ENCODE results near the gene HMBS.

Gene HMBS

DNA sequence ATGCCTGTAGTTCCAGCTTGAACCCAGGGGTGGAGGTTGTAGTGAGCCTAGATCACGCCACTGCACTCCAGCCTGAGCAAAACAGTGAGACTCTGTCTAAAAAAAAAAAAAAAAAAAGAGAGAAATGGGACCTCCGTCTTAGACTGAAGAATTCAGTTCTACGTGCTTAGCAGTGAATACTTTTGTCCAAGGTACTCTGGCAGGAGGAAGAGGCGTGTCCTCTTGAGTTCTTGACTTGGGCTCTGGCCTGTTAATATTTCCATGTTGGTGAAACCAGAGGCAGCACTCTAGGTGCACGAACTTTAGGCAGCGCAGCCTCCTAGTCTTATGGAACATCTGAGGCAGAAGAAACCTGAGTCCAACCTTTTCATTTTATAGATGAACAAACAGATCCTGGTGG, 2.4 kb downstream of the HMBS start:
- H3K9me2 ChIP-seq (replicated peaks; ENCODE audit: low read depth, low read length) = no peaks in the 10 kb centered on the region
- no peaks in the 10 kb centered on the region for H3K27me3 ChIP-seq (ENCODE audit: insufficient read depth, low read length, poor library complexity, severe bottlenecking)
- no peaks in the 10 kb centered on the region for H3K9me3 ChIP-seq (ENCODE audit: insufficient read depth, low read depth, low read length)
- H4K20me1 ChIP-seq (ENCODE audit: insufficient read depth, low read length, poor library complexity, severe bottlenecking) = peaks cover 10% of the 10 kb centered on the region
- peaks cover 24% of the 10 kb centered on the region for H3F3A ChIP-seq (ENCODE audit: low read depth)
- H3K4me2 ChIP-seq (ENCODE audit: low read depth, low read length, poor library complexity, severe bottlenecking) = peak overlapping the region; percentile 82
- H3K36me3 ChIP-seq (ENCODE audit: insufficient read depth, low read length) = peaks cover 3% of the 10 kb centered on the region; the same call in 1 of the 2 replicates
- H3K4me1 ChIP-seq (ENCODE audit: insufficient read depth, low read length, poor library complexity, severe bottlenecking) = peaks cover 70% of the 10 kb centered on the region
- TF ChIP-seq EZH2phosphoT487 (IDR thresholded peaks at IDR 0.05; ENCODE audit: borderline replicate concordance) (no peak), CTCF (conservative IDR thresholded peaks at IDR 0.05; ENCODE audit: low read length) (no peak)
- H2AFZ ChIP-seq (ENCODE audit: low read length) = no peak overlapping the region
- peak overlapping the region; percentile 44 for H3K4me3 ChIP-seq (ENCODE audit: low read length, poor library complexity, severe bottlenecking)
- H3K9ac ChIP-seq (ENCODE audit: low read depth, low read length, poor library complexity, severe bottlenecking) = peak overlapping the region; percentile 61
- H3K79me2 ChIP-seq (ENCODE audit: insufficient read depth, low read length) = peaks cover 55% of the 10 kb centered on the region

DNA sequence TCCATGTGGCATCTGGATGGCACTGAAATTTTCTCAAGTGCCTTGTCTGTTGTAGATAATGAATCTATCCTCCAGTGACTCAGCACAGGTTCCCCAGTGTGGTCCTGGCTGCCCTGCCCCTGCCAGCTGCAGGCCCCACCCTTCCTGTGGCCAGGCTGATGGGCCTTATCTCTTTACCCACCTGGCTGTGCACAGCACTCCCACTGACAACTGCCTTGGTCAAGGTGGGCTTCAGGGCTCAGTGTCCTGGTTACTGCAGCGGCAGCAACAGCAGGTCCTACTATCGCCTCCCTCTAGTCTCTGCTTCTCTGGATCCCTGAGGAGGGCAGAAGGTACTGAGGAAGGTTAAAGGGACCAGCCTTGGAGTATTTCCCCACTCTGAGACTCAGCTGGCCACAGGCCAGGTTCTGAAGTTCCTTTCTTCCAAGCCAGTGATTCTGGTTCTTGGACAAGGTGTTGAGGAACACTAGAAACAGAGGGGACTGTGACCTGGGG, 3.1 kb downstream of the HMBS start:
- no peak for TF ChIP-seq CTCF (conservative IDR thresholded peaks at IDR 0.05; ENCODE audit: low read length)
- TF ChIP-seq EZH2phosphoT487 (IDR thresholded peaks at IDR 0.05; ENCODE audit: borderline replicate concordance) = no peak
- H3K9ac ChIP-seq (ENCODE audit: low read depth, low read length, poor library complexity, severe bottlenecking) = peak overlapping the region; percentile 61
- H3K4me2 ChIP-seq (ENCODE audit: low read depth, low read length, poor library complexity, severe bottlenecking) = peak overlapping the region; percentile 82
- H3K9me2 ChIP-seq (replicated peaks; ENCODE audit: low read depth, low read length) = no peaks in the 10 kb centered on the region
- peaks cover 17% of the 10 kb centered on the region for H4K20me1 ChIP-seq (ENCODE audit: insufficient read depth, low read length, poor library complexity, severe bottlenecking)
- peaks cover 62% of the 10 kb centered on the region for H3K79me2 ChIP-seq (ENCODE audit: insufficient read depth, low read length)
- no peak overlapping the region for H2AFZ ChIP-seq (ENCODE audit: low read length)
- no peaks in the 10 kb centered on the region for H3K9me3 ChIP-seq (ENCODE audit: insufficient read depth, low read depth, low read length)
- peak overlapping the region; percentile 44 for H3K4me3 ChIP-seq (ENCODE audit: low read length, poor library complexity, severe bottlenecking)
- no peaks in the 10 kb centered on the region for H3K27me3 ChIP-seq (ENCODE audit: insufficient read depth, low read length, poor library complexity, severe bottlenecking)
- peaks cover 26% of the 10 kb centered on the region for H3F3A ChIP-seq (ENCODE audit: low read depth)
- H3K36me3 ChIP-seq (ENCODE audit: insufficient read depth, low read length) = peaks cover 9% of the 10 kb centered on the region; the same call in 1 of the 2 replicates
- peaks cover 77% of the 10 kb centered on the region for H3K4me1 ChIP-seq (ENCODE audit: insufficient read depth, low read length, poor library complexity, severe bottlenecking)

DNA sequence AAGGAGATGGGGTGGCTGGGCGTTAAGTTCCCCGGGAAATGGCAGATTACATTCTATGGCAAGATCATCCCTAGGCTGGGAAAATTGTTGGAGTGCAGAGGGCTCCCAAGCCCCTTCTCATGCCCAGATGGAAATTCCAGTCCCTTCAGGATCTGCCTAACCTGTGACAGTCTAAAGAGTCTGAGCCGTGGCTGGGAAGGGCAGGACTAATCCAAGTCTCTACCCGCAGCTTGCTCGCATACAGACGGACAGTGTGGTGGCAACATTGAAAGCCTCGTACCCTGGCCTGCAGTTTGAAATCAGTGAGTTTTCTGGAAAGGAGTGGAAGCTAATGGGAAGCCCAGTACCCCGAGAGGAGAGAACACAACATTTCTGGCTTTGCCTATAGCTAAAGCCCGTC, 3.7 kb downstream of the HMBS start:
- peak overlapping the region; percentile 61 for H3K9ac ChIP-seq (ENCODE audit: low read depth, low read length, poor library complexity, severe bottlenecking)
- H2AFZ ChIP-seq (ENCODE audit: low read length) = no peak overlapping the region
- peaks cover 23% of the 10 kb centered on the region for H4K20me1 ChIP-seq (ENCODE audit: insufficient read depth, low read length, poor library complexity, severe bottlenecking)
- peak overlapping the region; percentile 82 for H3K4me2 ChIP-seq (ENCODE audit: low read depth, low read length, poor library complexity, severe bottlenecking)
- peaks cover 16% of the 10 kb centered on the region for H3K36me3 ChIP-seq (ENCODE audit: insufficient read depth, low read length)
- no peaks in the 10 kb centered on the region for H3K9me2 ChIP-seq (replicated peaks; ENCODE audit: low read depth, low read length)
- no peaks in the 10 kb centered on the region for H3K9me3 ChIP-seq (ENCODE audit: insufficient read depth, low read depth, low read length)
- TF ChIP-seq CTCF (conservative IDR thresholded peaks at IDR 0.05; ENCODE audit: low read length) = no peak
- no peak for TF ChIP-seq EZH2phosphoT487 (IDR thresholded peaks at IDR 0.05; ENCODE audit: borderline replicate concordance)
- H3F3A ChIP-seq (ENCODE audit: low read depth) = peaks cover 26% of the 10 kb centered on the region
- peaks cover 1% of the 10 kb centered on the region for H3K27me3 ChIP-seq (ENCODE audit: insufficient read depth, low read length, poor library complexity, severe bottlenecking)
- peaks cover 80% of the 10 kb centered on the region for H3K4me1 ChIP-seq (ENCODE audit: insufficient read depth, low read length, poor library complexity, severe bottlenecking)
- peaks cover 68% of the 10 kb centered on the region for H3K79me2 ChIP-seq (ENCODE audit: insufficient read depth, low read length)
- H3K4me3 ChIP-seq (ENCODE audit: low read length, poor library complexity, severe bottlenecking) = peak overlapping the region; percentile 44

All from Loucy (cell line).